HEK293T (cell line): ENCODE measurements around the gene MAGI3.

ENCODE experiments used
- ARNT ChIP-seq: fragments of 450-650 bp; IDR thresholded peaks from 2 replicates; pipeline ENCODE4 v1.6.1; 2017; ENCODE audit warnings: mild to moderate bottlenecking
- ELF4 ChIP-seq: fragments of 450-650 bp; IDR thresholded peaks from 2 replicates; pipeline ENCODE4 v1.6.1; 2017; ENCODE audit warnings: antibody characterized with exemption

DNA sequence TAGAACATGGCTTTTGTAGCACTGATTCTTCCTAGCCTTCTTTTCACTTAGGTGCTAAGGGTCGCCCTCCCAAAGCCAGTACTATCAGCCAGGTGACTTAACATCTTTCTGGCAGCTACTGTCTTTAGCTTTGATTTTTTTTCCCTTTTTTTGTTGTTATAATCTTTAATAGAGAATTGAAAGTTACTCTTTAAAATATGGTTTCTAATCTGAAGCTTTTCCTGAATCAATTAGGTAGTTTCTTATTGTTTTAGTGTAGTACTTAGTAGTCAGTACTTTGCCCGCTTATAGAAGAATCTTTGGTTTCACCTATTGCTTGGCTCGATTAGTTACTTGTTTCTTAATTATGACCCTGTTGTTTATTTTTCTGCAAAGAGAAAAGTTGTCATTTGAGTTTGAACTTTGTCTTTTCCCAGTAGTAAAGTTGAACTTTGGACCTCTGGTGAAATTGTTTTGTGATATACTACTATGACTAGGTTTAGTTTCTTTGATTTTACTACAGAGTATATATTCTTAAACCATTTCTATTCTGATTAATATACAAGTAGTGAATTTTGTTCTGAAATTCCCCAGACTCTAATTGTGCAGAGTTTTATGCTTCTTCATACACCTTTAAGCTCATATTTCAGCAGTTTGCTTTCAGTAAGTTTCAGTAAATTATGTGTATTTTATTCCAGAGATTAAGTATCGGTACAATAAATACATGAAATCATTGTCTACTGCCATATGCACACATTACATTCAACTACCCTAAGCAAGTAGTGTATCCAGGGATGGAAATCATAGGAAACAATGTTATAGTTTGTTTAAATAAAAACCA, 3.9 kb downstream of the MAGI3 start:
- TF ChIP-seq ELF4 (no peak), ARNT (no peak)
